A673 (cell line): ENCODE measurements around the gene PDC. TPM values are rescaled to one million over a fixed set of nuclear protein-coding genes. Genes with fewer than 3 reads are reported as not detected.

Experiments used
- BruUV-seq: library from RNA; stranded (reverse); fragments of 400-500 nt; replicated peaks from 2 replicates; lab custom pipeline; 2021; lab: Mats Ljungman, UMichigan
- CTCF ChIA-PET: fragments of 300-600 bp; sonication (Branson Sonifier 250); formaldehyde crosslinking; loops from one replicate; lab custom pipeline; 2022; ENCODE audit warnings: antibody characterized with exemption; lab: Charles Lee
- POLR2A ChIA-PET: fragments of 300-600 bp; sonication (Branson Sonifier 250); formaldehyde crosslinking; loops from one replicate; lab custom pipeline; 2022; ENCODE audit warnings: antibody characterized with exemption; ENCODE audit not compliant: low non-redundant PET; lab: Charles Lee
- DNase-seq: peaks from one replicate; pipeline ENCODE4 v3.0.0-alpha.2; 2015; ENCODE audit warnings: low spot score
- H3K27ac ChIP-seq: fragments of 200-600 bp; sonication (generic); 2 replicates; pipeline ENCODE4 v1.5.1; 2016; ENCODE audit warnings: mixed run types, low read depth, mild to moderate bottlenecking, mixed read lengths, antibody characterized with exemption, low read length; ENCODE audit not compliant: poor library complexity, severe bottlenecking
- H3K27me3 ChIP-seq: fragments of 200-600 bp; sonication (generic); replicated peaks from 2 replicates; pipeline ENCODE4 v1.6.1; 2017; ENCODE audit warnings: mixed run types, low read depth, mild to moderate bottlenecking, mixed read lengths, antibody characterized with exemption, low read length; ENCODE audit not compliant: insufficient read depth, poor library complexity
- H3K36me3 ChIP-seq: fragments of 200-600 bp; sonication (generic); 2 replicates; pipeline ENCODE4 v1.6.1; 2016; ENCODE audit warnings: mixed run types, mild to moderate bottlenecking, mixed read lengths, antibody characterized with exemption, low read length; ENCODE audit not compliant: insufficient read depth, poor library complexity, severe bottlenecking
- H3K4me1 ChIP-seq: fragments of 200-600 bp; sonication (generic); 2 replicates; pipeline ENCODE4 v1.6.1; 2017; ENCODE audit warnings: mixed run types, mild to moderate bottlenecking, mixed read lengths, antibody characterized with exemption, low read length; ENCODE audit not compliant: insufficient read depth, poor library complexity, severe bottlenecking
- H3K4me3 ChIP-seq: fragments of 200-600 bp; sonication (generic); 2 replicates; pipeline ENCODE4 v1.5.1; 2016; ENCODE audit warnings: low read depth, mixed run types, mild to moderate bottlenecking, mixed read lengths, low read length; ENCODE audit not compliant: poor library complexity, severe bottlenecking
- H3K9me3 ChIP-seq: fragments of 200-600 bp; sonication (generic); 2 replicates; pipeline ENCODE4 v1.6.1; 2016; ENCODE audit warnings: mixed run types, low read depth, mild to moderate bottlenecking, mixed read lengths, antibody characterized with exemption, low read length; ENCODE audit not compliant: poor library complexity, severe bottlenecking
- CTCF ChIP-seq: fragments of 300-800, 200-600 bp; sonication (generic); conservative IDR thresholded peaks from 2 replicates; pipeline ENCODE4 v1.5.1; 2017; ENCODE audit warnings: low read depth, mild to moderate bottlenecking, antibody characterized with exemption, low read length, moderate library complexity, mixed read lengths
- EZH2 ChIP-seq: fragments of 200-600 bp; sonication (generic); IDR thresholded peaks from 2 replicates; pipeline ENCODE4 v1.6.1; 2017; ENCODE audit warnings: borderline replicate concordance, low read depth, mild to moderate bottlenecking, mixed read lengths, antibody characterized with exemption, low read length; ENCODE audit not compliant: poor library complexity, severe bottlenecking
- intact Hi-C: fragments of 100-400 bp; cut with micrococcal nuclease; formaldehyde crosslinking; loops from one replicate; pipeline ENCODE4 v1.10.0; 2022; ENCODE audit not compliant: unreplicated experiment
- total RNA-seq: library from RNA; stranded (reverse); gene quantifications from 2 replicates; pipeline ENCODE4 v1.2.3, GENCODE V29; 2021

The PDC gene
- total RNA-seq, 1 experiment from 2014 or later = not detected

DNA sequence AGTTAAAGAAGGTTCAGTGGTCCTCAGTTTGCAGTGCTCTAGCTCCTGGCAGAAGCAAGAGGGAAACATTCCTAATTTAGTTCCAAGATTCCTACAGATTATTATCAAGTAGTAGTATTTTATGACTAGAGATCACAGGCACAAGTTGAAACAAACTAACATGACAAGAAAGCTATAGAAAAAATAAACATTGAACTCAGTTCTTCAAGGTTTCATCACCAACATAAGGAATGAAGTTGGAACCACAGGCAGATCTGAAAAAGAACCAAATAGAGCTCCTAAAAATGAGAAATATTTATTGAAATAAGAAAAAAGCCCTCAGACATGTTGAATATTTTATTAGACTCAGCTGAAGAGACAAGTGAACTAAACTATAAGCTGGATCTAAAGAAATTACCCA is 40.6 kb downstream of the PDC start:
- no TSS peak for BruUV-seq
- TF ChIP-seq EZH2 (no peak), CTCF (no peak)
- no peak overlapping the region for H3K4me3 ChIP-seq
- H3K27ac ChIP-seq = no peak overlapping the region
- ChIA-PET CTCF (interaction anchor here (0.6 kb wide), 1 partner anchor 302 kb away, joined by 3 read pairs; no protein-coding TSS in a partner anchor), POLR2A (no interaction called here)
- intact Hi-C loops = no loop called here
- no peaks in the 10 kb centered on the region for H3K27me3 ChIP-seq
- no peak for DNase-seq
- peaks cover 16% of the 10 kb centered on the region for H3K4me1 ChIP-seq
- H3K36me3 ChIP-seq = peaks cover 11% of the 10 kb centered on the region
- no peaks in the 10 kb centered on the region for H3K9me3 ChIP-seq

DNA sequence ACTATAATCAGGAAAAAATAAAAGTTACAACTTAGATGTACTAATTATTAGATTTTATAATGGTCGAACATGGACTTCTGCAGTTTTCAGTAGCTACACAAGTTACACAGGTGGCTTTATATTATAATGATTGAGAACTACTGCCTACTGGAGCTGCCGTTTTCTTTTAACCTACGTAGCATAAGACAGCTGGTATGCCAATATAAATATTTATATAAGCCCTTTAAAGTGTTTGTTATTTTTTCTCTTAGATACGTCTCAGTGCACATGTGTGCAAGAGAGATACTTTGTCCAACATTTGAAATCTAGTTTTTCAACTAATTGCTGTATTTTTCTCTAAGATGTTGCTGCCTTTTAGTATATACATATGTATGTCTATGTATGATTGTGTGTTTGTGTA is 42.4 kb downstream of the PDC start:
- ChIA-PET POLR2A (no interaction called here), CTCF (no interaction called here)
- no peak for DNase-seq
- Histone ChIP-seq H3K27ac (no peak overlapping the region), H3K4me3 (no peak overlapping the region), H3K4me1 (peaks cover 16% of the 10 kb centered on the region), H3K9me3 (no peaks in the 10 kb centered on the region), H3K27me3 (no peaks in the 10 kb centered on the region), H3K36me3 (peaks cover 11% of the 10 kb centered on the region)
- no TSS peak for BruUV-seq
- TF ChIP-seq CTCF (no peak), EZH2 (no peak)
- intact Hi-C loops = no loop called here

DNA sequence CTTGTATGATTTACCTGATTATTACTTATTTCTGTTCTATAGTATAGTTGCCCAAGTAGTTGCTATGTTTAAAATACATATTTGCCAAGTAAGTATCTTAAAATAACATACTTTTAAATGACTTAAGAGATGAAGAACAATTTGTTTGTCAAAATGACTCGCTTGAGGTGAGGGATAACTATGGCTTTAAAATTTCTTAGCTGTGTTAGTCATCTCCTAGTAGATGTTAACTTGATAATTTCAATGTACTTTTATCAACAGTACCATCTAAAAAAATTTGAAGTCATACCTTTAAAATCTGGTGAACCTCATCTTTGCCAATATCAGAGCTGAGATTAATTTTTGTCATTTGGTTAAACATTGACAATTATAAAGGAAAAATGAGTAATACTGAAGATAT is 47.6 kb downstream of the PDC start:
- peaks cover 10% of the 10 kb centered on the region for H3K36me3 ChIP-seq
- intact Hi-C loops = no loop called here
- ChIA-PET CTCF (no interaction called here), POLR2A (no interaction called here)
- no peak for TF ChIP-seq EZH2
- TF ChIP-seq CTCF = no peak
- BruUV-seq = no TSS peak
- no peak for DNase-seq
- no peaks in the 10 kb centered on the region for H3K27me3 ChIP-seq
- no peaks in the 10 kb centered on the region for H3K9me3 ChIP-seq
- no peaks in the 10 kb centered on the region for H3K4me1 ChIP-seq
- no peak overlapping the region for H3K4me3 ChIP-seq
- no peak overlapping the region for H3K27ac ChIP-seq
